GM23338 (cell line): Measurements from ENCODE around the gene NGB. TPM values are rescaled to one million over a fixed set of nuclear protein-coding genes. Genes with fewer than 3 reads are reported as not detected.
A peak's percentile ranks its signal among the peaks of the same experiment; 100 is the strongest.

ENCODE experiments used
- ATAC-seq: fragments of 200-7000 bp; cut with Tn5 transposase; 3 replicates; pipeline ENCODE4 v1.9.1; 2020
- DNase-seq: peaks from one replicate; pipeline ENCODE4 v3.0.0-alpha.2; 2015; ENCODE audit warnings: low spot score
- H2AFZ ChIP-seq: fragments of 200-600 bp; sonication (generic); 2 replicates; pipeline ENCODE4 v1.8.0; 2016; ENCODE audit warnings: antibody characterized with exemption, mild to moderate bottlenecking, moderate library complexity
- H3F3A ChIP-seq: fragments of 200-600 bp; sonication (generic); replicated peaks from 2 replicates; pipeline ENCODE4 v1.8.0; 2017; ENCODE audit warnings: antibody characterized with exemption, mixed run types, low read depth
- H3K27ac ChIP-seq: fragments of 200-600 bp; sonication (generic); 2 replicates; pipeline ENCODE4 v1.6.1; 2016; ENCODE audit warnings: low read depth
- H3K27me3 ChIP-seq: fragments of 200-600 bp; sonication (generic); 2 replicates; pipeline ENCODE4 v1.8.0; 2016; ENCODE audit warnings: mild to moderate bottlenecking, mixed run types, moderate library complexity; ENCODE audit not compliant: insufficient read depth
- H3K36me3 ChIP-seq: fragments of 200-600 bp; sonication (generic); 2 replicates; pipeline ENCODE4 v1.8.0; 2016; ENCODE audit warnings: mild to moderate bottlenecking; ENCODE audit not compliant: insufficient read depth
- H3K4me1 ChIP-seq: fragments of 200-600 bp; sonication (generic); 2 replicates; pipeline ENCODE4 v1.8.0; 2016; ENCODE audit warnings: mild to moderate bottlenecking, moderate library complexity; ENCODE audit not compliant: insufficient read depth
- H3K4me2 ChIP-seq: fragments of 200-600 bp; sonication (generic); 2 replicates; pipeline ENCODE4 v1.7.1; 2017; ENCODE audit warnings: mixed run types
- H3K4me3 ChIP-seq: fragments of 200-600 bp; sonication (generic); 2 replicates; pipeline ENCODE4 v1.6.1; 2016; ENCODE audit warnings: mixed run types
- H3K79me2 ChIP-seq: fragments of 200-600 bp; sonication (generic); replicated peaks from 2 replicates; pipeline ENCODE4 v1.8.0; 2017; ENCODE audit warnings: mild to moderate bottlenecking; ENCODE audit not compliant: insufficient read depth
- H3K9me2 ChIP-seq: fragments of 200-600 bp; sonication (generic); 2 replicates; pipeline ENCODE4 v1.8.0; 2017; ENCODE audit not compliant: insufficient read depth
- H4K20me1 ChIP-seq: fragments of 200-600 bp; sonication (generic); replicated peaks from 2 replicates; pipeline ENCODE4 v1.8.0; 2017; ENCODE audit warnings: mild to moderate bottlenecking; ENCODE audit not compliant: insufficient read depth
- H3K27ac Mint-ChIP-seq: 2 replicates; pipeline ENCODE4 v1.8.0; 2020; ENCODE audit warnings: inconsistent platforms, mild to moderate bottlenecking, moderate library complexity, mixed read lengths
- H3K27me3 Mint-ChIP-seq: 3 replicates; pipeline ENCODE4 v1.8.0; 2022; ENCODE audit warnings: low read depth, mild to moderate bottlenecking, moderate library complexity, mixed read lengths, inconsistent platforms; ENCODE audit not compliant: insufficient read depth, poor library complexity
- H3K36me3 Mint-ChIP-seq: 3 replicates; pipeline ENCODE4 v1.8.0; 2021; ENCODE audit warnings: low read depth, mild to moderate bottlenecking, inconsistent platforms, moderate library complexity, mixed read lengths
- H3K4me1 Mint-ChIP-seq: 3 replicates; pipeline ENCODE4 v1.8.0; 2020; ENCODE audit warnings: mild to moderate bottlenecking, inconsistent platforms, mixed read lengths
- H3K4me3 Mint-ChIP-seq: 3 replicates; pipeline ENCODE4 v1.8.0; 2021; ENCODE audit warnings: moderate library complexity, mild to moderate bottlenecking, inconsistent platforms, mixed read lengths
- H3K9me3 Mint-ChIP-seq: 3 replicates; pipeline ENCODE4 v1.8.0; 2020; ENCODE audit warnings: moderate library complexity, mild to moderate bottlenecking, inconsistent platforms, mixed read lengths
- CREB1 ChIP-seq: fragments of 250-450 bp; sonication (Bioruptor Pico); IDR thresholded peaks from 2 replicates; pipeline ENCODE4 v1.5.0; 2020; ENCODE audit warnings: low read depth, mild to moderate bottlenecking, moderate library complexity
- EZH2 ChIP-seq: fragments of 200-600 bp; sonication (generic); IDR thresholded peaks from one replicate; pipeline ENCODE4 v1.8.0; 2017; ENCODE audit warnings: antibody characterized with exemption, mild to moderate bottlenecking, low read depth; ENCODE audit not compliant: unreplicated experiment
- EZH2phosphoT487 ChIP-seq: fragments of 200-600 bp; sonication (generic); IDR thresholded peaks from one replicate; pipeline ENCODE4 v1.8.1; 2018; ENCODE audit warnings: antibody characterized with exemption; ENCODE audit not compliant: unreplicated experiment
- JUNB ChIP-seq: IDR thresholded peaks from one replicate; pipeline ENCODE4 v1.6.1; 2016; ENCODE audit warnings: antibody characterized with exemption; ENCODE audit not compliant: unreplicated experiment
- NANOG ChIP-seq: IDR thresholded peaks from 2 replicates; pipeline ENCODE4 v1.6.1; 2016; ENCODE audit warnings: antibody characterized with exemption, borderline replicate concordance
- POLR2AphosphoS5 ChIP-seq: IDR thresholded peaks from 2 replicates; pipeline ENCODE4 v1.6.1; 2016; ENCODE audit warnings: antibody characterized with exemption, low read depth
- STAT1 ChIP-seq: IDR thresholded peaks from one replicate; pipeline ENCODE4 v1.6.1; 2016; ENCODE audit warnings: antibody characterized with exemption; ENCODE audit not compliant: unreplicated experiment
- ZNF114 ChIP-seq: fragments of 250-450 bp; sonication (Bioruptor Pico); IDR thresholded peaks from 2 replicates; pipeline ENCODE4 v1.5.0; 2020; ENCODE audit warnings: mild to moderate bottlenecking, moderate library complexity
- ZNF331 ChIP-seq: fragments of 250-450 bp; sonication (Bioruptor Pico); IDR thresholded peaks from 2 replicates; pipeline ENCODE4 v1.5.0; 2020; ENCODE audit warnings: low read depth, mild to moderate bottlenecking, moderate library complexity
- polyA plus RNA-seq: library from polyadenylated mRNA; unstranded; fragments of >200 nt; fragmentation: Nextera tagmentation; extraction: Ambion mirVana; gene quantifications from 2 replicates; pipeline ENCODE4 v1.2.1, GENCODE V29; 2016
- total RNA-seq: library from RNA; depleted of rRNA; stranded (reverse); fragments of >200 nt; shearing (Covaris generic); gene quantifications from 2 replicates; pipeline ENCODE4 v1.2.3, GENCODE V29; 2014
- TF ChIP-seq, protein P1 (sequence below), 2 experiments: fragments of 200-600 bp in 1 of 2; sonication (generic) in 1 of 2; conservative IDR thresholded peaks; 2 replicates each; pipeline versions ENCODE4 v1.5.1 to v1.6.1; 2016 to 2017; ENCODE audit warnings: antibody characterized with exemption in 2 of 2, low read depth in 2 of 2, mild to moderate bottlenecking in 2 of 2, moderate library complexity in 1 of 2
- TF ChIP-seq, protein P2 (sequence below): IDR thresholded peaks from one replicate; pipeline ENCODE4 v1.6.1; 2018; ENCODE audit warnings: antibody characterized with exemption; ENCODE audit not compliant: unreplicated experiment
- TF ChIP-seq, protein P3 (sequence below): fragments of 250-450 bp; sonication (Bioruptor Pico); IDR thresholded peaks from 2 replicates; pipeline ENCODE4 v1.5.0; 2020; ENCODE audit warnings: mild to moderate bottlenecking, moderate library complexity
- TF ChIP-seq, protein P4 (sequence below): IDR thresholded peaks from 2 replicates; pipeline ENCODE4 v1.6.1; 2016; ENCODE audit warnings: antibody characterized with exemption

NGB gene
- total and polyA plus RNA-seq, 2 experiments from 2014 or later: 0.21 to 1.0 TPM

DNA sequence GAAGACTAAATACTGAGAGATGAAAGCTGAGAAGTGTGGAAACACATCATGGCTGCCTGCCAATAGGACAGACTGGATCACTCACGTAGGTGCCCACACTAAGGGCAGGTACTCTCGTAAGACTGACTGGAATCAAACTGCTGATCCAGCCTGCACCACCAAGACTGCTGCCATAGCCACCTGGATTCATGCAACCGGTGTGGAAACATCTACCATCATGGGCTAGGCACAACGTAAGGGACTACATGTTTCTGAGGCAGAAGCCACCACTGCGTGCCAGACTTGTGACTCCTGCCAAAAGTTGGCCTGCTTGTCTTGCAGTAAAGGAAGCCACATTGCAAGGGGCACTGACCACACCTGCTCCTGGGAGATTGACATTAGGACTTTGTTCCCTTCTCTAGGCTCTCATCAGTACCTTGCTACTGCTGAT lies 45.9 kb upstream of the NGB start:
- H2AFZ ChIP-seq: no peak overlapping the region
- H3K4me3 Mint-ChIP-seq: no peak overlapping the region
- H3F3A ChIP-seq: 0 out of 2 replicates have a peak, but pooled peaks cover 4% of the 10 kb centered on the region
- peaks cover 40% of the 10 kb centered on the region for H3K4me1 ChIP-seq
- no peak overlapping the region for H3K27ac Mint-ChIP-seq
- TF ChIP-seq EZH2: no peak
- TF ChIP-seq CREB1 (CRISPR knock-in tag): no peak
- TF ChIP-seq, protein P1, sequence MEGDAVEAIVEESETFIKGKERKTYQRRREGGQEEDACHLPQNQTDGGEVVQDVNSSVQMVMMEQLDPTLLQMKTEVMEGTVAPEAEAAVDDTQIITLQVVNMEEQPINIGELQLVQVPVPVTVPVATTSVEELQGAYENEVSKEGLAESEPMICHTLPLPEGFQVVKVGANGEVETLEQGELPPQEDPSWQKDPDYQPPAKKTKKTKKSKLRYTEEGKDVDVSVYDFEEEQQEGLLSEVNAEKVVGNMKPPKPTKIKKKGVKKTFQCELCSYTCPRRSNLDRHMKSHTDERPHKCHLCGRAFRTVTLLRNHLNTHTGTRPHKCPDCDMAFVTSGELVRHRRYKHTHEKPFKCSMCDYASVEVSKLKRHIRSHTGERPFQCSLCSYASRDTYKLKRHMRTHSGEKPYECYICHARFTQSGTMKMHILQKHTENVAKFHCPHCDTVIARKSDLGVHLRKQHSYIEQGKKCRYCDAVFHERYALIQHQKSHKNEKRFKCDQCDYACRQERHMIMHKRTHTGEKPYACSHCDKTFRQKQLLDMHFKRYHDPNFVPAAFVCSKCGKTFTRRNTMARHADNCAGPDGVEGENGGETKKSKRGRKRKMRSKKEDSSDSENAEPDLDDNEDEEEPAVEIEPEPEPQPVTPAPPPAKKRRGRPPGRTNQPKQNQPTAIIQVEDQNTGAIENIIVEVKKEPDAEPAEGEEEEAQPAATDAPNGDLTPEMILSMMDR (conservative IDR thresholded peaks at IDR 0.05; ENCODE audit: low read depth in 2 of 2): no peak
- TF ChIP-seq ZNF114 (CRISPR knock-in tag): no peak
- TF ChIP-seq STAT1: no peak
- no peak for TF ChIP-seq POLR2AphosphoS5
- TF ChIP-seq, protein P2, sequence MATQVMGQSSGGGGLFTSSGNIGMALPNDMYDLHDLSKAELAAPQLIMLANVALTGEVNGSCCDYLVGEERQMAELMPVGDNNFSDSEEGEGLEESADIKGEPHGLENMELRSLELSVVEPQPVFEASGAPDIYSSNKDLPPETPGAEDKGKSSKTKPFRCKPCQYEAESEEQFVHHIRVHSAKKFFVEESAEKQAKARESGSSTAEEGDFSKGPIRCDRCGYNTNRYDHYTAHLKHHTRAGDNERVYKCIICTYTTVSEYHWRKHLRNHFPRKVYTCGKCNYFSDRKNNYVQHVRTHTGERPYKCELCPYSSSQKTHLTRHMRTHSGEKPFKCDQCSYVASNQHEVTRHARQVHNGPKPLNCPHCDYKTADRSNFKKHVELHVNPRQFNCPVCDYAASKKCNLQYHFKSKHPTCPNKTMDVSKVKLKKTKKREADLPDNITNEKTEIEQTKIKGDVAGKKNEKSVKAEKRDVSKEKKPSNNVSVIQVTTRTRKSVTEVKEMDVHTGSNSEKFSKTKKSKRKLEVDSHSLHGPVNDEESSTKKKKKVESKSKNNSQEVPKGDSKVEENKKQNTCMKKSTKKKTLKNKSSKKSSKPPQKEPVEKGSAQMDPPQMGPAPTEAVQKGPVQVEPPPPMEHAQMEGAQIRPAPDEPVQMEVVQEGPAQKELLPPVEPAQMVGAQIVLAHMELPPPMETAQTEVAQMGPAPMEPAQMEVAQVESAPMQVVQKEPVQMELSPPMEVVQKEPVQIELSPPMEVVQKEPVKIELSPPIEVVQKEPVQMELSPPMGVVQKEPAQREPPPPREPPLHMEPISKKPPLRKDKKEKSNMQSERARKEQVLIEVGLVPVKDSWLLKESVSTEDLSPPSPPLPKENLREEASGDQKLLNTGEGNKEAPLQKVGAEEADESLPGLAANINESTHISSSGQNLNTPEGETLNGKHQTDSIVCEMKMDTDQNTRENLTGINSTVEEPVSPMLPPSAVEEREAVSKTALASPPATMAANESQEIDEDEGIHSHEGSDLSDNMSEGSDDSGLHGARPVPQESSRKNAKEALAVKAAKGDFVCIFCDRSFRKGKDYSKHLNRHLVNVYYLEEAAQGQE: no peak
- TF ChIP-seq ZNF331: no peak
- TF ChIP-seq NANOG: no peak
- no peak for TF ChIP-seq JUNB
- TF ChIP-seq, protein P3, sequence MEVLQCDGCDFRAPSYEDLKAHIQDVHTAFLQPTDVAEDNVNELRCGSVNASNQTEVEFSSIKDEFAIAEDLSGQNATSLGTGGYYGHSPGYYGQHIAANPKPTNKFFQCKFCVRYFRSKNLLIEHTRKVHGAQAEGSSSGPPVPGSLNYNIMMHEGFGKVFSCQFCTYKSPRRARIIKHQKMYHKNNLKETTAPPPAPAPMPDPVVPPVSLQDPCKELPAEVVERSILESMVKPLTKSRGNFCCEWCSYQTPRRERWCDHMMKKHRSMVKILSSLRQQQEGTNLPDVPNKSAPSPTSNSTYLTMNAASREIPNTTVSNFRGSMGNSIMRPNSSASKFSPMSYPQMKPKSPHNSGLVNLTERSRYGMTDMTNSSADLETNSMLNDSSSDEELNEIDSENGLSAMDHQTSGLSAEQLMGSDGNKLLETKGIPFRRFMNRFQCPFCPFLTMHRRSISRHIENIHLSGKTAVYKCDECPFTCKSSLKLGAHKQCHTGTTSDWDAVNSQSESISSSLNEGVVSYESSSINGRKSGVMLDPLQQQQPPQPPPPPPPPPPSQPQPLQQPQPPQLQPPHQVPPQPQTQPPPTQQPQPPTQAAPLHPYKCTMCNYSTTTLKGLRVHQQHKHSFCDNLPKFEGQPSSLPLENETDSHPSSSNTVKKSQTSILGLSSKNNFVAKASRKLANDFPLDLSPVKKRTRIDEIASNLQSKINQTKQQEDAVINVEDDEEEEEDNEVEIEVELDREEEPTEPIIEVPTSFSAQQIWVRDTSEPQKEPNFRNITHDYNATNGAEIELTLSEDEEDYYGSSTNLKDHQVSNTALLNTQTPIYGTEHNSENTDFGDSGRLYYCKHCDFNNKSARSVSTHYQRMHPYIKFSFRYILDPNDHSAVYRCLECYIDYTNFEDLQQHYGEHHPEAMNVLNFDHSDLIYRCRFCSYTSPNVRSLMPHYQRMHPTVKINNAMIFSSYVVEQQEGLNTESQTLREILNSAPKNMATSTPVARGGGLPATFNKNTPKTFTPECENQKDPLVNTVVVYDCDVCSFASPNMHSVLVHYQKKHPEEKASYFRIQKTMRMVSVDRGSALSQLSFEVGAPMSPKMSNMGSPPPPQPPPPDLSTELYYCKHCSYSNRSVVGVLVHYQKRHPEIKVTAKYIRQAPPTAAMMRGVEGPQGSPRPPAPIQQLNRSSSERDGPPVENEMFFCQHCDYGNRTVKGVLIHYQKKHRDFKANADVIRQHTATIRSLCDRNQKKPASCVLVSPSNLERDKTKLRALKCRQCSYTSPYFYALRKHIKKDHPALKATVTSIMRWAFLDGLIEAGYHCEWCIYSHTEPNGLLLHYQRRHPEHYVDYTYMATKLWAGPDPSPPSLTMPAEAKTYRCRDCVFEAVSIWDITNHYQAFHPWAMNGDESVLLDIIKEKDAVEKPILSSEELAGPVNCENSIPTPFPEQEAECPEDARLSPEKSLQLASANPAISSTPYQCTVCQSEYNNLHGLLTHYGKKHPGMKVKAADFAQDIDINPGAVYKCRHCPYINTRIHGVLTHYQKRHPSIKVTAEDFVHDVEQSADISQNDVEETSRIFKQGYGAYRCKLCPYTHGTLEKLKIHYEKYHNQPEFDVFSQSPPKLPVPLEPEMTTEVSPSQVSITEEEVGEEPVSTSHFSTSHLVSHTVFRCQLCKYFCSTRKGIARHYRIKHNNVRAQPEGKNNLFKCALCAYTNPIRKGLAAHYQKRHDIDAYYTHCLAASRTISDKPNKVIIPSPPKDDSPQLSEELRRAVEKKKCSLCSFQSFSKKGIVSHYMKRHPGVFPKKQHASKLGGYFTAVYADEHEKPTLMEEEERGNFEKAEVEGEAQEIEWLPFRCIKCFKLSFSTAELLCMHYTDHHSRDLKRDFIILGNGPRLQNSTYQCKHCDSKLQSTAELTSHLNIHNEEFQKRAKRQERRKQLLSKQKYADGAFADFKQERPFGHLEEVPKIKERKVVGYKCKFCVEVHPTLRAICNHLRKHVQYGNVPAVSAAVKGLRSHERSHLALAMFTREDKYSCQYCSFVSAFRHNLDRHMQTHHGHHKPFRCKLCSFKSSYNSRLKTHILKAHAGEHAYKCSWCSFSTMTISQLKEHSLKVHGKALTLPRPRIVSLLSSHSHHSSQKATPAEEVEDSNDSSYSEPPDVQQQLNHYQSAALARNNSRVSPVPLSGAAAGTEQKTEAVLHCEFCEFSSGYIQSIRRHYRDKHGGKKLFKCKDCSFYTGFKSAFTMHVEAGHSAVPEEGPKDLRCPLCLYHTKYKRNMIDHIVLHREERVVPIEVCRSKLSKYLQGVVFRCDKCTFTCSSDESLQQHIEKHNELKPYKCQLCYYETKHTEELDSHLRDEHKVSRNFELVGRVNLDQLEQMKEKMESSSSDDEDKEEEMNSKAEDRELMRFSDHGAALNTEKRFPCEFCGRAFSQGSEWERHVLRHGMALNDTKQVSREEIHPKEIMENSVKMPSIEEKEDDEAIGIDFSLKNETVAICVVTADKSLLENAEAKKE (CRISPR knock-in tag): no peak
- TF ChIP-seq, protein P4, sequence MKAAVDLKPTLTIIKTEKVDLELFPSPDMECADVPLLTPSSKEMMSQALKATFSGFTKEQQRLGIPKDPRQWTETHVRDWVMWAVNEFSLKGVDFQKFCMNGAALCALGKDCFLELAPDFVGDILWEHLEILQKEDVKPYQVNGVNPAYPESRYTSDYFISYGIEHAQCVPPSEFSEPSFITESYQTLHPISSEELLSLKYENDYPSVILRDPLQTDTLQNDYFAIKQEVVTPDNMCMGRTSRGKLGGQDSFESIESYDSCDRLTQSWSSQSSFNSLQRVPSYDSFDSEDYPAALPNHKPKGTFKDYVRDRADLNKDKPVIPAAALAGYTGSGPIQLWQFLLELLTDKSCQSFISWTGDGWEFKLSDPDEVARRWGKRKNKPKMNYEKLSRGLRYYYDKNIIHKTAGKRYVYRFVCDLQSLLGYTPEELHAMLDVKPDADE: no peak
- no peak for TF ChIP-seq EZH2phosphoT487
- H3K4me2 ChIP-seq: no peak overlapping the region
- DNase-seq: no peak
- H3K27me3 Mint-ChIP-seq: peaks cover 13% of the 10 kb centered on the region
- H3K36me3 ChIP-seq: no peaks in the 10 kb centered on the region
- H3K27ac ChIP-seq: 0 out of 2 replicates have a peak overlapping the region, but pooled peaks have one; percentile 11
- no peak overlapping the region for H3K4me3 ChIP-seq
- no peaks in the 10 kb centered on the region for H3K9me3 Mint-ChIP-seq
- peaks cover 54% of the 10 kb centered on the region for H3K79me2 ChIP-seq
- no peaks in the 10 kb centered on the region for H3K27me3 ChIP-seq
- ATAC-seq: no peak
- H3K36me3 Mint-ChIP-seq: no peaks in the 10 kb centered on the region; the same call in 1 of the 3 replicates
- no peaks in the 10 kb centered on the region for H4K20me1 ChIP-seq
- H3K9me2 ChIP-seq: no peaks in the 10 kb centered on the region
- peaks cover 53% of the 10 kb centered on the region for H3K4me1 Mint-ChIP-seq
